Memory B cell (primary cell): ENCODE results near the gene KLF17.
"Not testable (repeated sequence)": the region's sequence is repeated elsewhere in the genome, so short reads cannot be mapped to it uniquely, and the experiment has no call there.

Experiments used
- ATAC-seq: fragments of 150-1000 bp; cut with Tn5 transposase; 2 replicates; pipeline ENCODE4 v1.10.0; 2021; ENCODE audit warnings: low read depth, mild to moderate bottlenecking, moderate library complexity
- DNase-seq, 2 donors: peaks; one replicate each; pipeline ENCODE4 v3.0.0; 2022; ENCODE audit warnings: low spot score in 2 of 2
- H3K27ac Mint-ChIP-seq: one replicate; pipeline ENCODE4 v1.8.0; 2022; ENCODE audit warnings: mild to moderate bottlenecking, moderate library complexity, mixed read lengths
- H3K27me3 Mint-ChIP-seq: one replicate; pipeline ENCODE4 v1.8.0; 2022; ENCODE audit warnings: mixed read lengths
- H3K36me3 Mint-ChIP-seq: one replicate; pipeline ENCODE4 v1.8.0; 2022; ENCODE audit warnings: mild to moderate bottlenecking, mixed read lengths
- H3K4me1 Mint-ChIP-seq: one replicate; pipeline ENCODE4 v1.8.0; 2022; ENCODE audit warnings: mixed read lengths
- H3K4me3 Mint-ChIP-seq: one replicate; pipeline ENCODE4 v1.8.0; 2022; ENCODE audit warnings: mild to moderate bottlenecking, moderate library complexity, mixed read lengths
- H3K9me3 Mint-ChIP-seq: one replicate; pipeline ENCODE4 v1.8.0; 2022; ENCODE audit warnings: mixed read lengths

The KLF17 gene

DNA sequence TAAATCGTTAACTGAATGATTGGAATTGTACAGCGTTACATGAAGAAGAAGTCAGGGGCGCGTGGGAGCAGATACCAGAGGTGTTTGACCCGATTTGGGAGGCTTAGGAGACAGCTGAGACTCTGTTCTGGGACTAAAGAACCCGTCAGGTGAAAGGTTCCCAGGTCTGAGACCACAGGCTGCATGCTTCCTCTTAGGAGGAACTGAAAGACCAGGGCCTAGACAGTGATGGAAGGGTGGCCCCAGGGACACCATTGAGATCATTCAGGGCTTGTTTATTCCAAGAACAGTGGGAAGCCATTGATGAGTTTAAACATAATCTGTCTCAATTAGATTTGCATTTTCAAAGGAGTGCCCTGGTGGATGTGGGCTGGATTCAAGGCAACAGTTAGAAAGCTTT lies 904 bp downstream of the KLF17 start:
- DNase-seq = no peak
- Mint-ChIP-seq H3K4me1 (peaks cover 3% of the 10 kb centered on the region), H3K27ac (no peak overlapping the region), H3K27me3 (no peaks in the 10 kb centered on the region), H3K36me3 (no peaks in the 10 kb centered on the region), H3K4me3 (no peak overlapping the region), H3K9me3 (no peaks in the 10 kb centered on the region)
- ATAC-seq = no peak

- H3K4me3 Mint-ChIP-seq = no peak overlapping the region
- H3K27ac Mint-ChIP-seq = no peak overlapping the region
- H3K27me3 Mint-ChIP-seq = no peaks in the 10 kb centered on the region
- H3K9me3 Mint-ChIP-seq = no peaks in the 10 kb centered on the region
- no peak for DNase-seq
- ATAC-seq = no peak
- peaks cover 3% of the 10 kb centered on the region for H3K4me1 Mint-ChIP-seq
- no peaks in the 10 kb centered on the region for H3K36me3 Mint-ChIP-seq
Measured at GRCh38 chr1:44120398-44120949, 1.9 kb downstream of the KLF17 start.

DNA sequence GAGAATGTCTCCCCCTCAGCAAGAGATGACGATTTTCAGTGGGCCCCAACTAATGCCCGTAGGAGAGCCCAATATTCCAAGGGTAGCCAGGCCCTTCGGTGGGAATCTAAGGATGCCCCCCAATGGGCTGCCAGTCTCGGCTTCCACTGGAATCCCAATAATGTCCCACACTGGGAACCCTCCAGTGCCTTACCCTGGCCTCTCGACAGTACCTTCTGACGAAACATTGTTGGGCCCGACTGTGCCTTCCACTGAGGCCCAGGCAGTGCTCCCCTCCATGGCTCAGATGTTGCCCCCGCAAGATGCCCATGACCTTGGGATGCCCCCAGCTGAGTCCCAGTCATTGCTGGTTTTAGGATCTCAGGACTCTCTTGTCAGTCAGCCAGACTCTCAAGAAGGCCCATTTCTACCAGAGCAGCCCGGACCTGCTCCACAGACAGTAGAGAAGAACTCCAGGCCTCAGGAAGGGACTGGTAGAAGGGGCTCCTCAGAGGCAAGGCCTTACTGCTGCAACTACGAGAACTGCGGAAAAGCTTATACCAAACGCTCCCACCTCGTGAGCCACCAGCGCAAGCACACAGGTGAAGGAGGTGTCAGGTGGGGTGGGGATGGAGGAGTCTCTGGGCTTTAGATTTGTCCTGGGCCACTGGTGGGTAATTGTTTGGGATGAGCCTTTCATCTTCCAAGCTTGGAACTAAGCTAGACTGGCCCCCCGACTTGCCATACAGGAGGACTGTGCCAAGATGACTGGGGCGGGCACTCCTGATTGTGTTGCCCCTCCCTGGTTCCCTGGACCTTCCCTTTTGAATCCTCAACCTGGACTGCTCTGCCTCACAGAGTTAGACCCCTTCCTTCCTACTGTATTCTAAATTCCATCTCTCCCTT lies 11.2 kb downstream of the KLF17 start:
- Mint-ChIP-seq H3K4me3 (no peak overlapping the region), H3K9me3 (no peaks in the 10 kb centered on the region), H3K36me3 (no peaks in the 10 kb centered on the region), H3K27ac (no peak overlapping the region), H3K27me3 (peaks cover 17% of the 10 kb centered on the region), H3K4me1 (no peaks in the 10 kb centered on the region)
- ATAC-seq (no peak), DNase-seq (no peak)

DNA sequence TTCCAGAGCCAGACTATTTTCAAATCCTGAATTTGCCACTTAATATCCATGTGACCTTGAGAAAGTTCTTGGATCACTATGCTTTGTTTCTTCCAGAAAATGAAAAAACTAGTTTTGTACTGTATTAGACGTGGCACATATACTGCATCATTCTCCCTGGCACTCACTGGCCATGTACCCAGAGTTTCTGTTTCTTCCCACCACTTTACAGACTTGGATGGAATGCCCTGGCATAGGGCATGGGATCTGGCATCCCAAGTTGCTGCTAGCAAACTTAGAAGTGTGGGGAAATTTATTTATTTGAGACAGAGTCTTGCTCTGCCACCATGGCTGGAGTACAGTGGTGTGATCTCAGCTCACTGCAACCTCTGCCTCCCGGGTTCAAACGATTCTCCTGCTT lies 12.8 kb downstream of the KLF17 start:
- no peak overlapping the region for H3K4me3 Mint-ChIP-seq
- no peak for DNase-seq
- no peaks in the 10 kb centered on the region for H3K36me3 Mint-ChIP-seq
- no peak for ATAC-seq
- no peak overlapping the region for H3K27ac Mint-ChIP-seq
- no peaks in the 10 kb centered on the region for H3K4me1 Mint-ChIP-seq
- H3K9me3 Mint-ChIP-seq = no peaks in the 10 kb centered on the region
- peaks cover 17% of the 10 kb centered on the region for H3K27me3 Mint-ChIP-seq

DNA sequence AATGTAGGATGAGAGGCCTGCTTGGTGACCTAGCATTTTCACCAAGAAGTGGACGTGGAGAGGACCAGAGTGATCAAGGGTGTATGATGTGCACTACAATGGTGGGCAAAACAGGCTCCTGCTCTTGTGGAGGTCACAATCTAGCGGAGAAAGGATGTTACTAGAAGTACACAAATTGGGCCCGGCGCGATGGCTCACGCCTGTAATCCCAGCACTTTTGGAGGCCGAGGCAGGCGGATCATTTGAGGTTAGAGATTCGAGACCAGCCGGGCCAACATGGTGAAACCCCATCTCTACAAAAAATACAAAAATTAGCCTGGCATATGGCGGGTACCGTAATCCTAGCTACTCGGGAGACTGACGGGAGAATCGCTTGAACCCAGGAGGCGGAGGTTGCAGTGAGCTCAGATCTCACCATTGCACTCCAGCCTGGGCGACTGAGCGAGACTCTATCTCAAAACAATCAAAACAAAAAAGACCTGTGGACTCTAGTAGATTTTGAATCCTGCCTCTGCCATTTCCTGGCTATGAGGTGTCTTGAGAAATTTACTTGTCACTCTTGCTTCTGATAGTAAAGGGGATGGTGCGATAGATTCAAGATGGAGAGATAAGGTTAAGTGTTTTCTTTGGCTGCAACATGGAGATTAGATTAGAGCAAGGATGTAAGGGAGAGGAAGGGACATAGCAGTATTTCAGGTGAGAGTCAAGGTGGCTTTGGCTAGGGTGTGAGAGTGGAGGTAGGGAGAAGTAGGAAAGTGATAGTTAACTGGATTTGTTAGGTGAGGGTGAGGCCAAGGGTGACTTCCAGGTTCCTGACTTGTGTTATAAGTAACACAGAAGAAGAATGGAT lies 15.7 kb downstream of the KLF17 start:
- no peaks in the 10 kb centered on the region for H3K36me3 Mint-ChIP-seq
- DNase-seq = no peak
- H3K27ac Mint-ChIP-seq = no peak overlapping the region
- ATAC-seq = no peak
- no peak overlapping the region for H3K4me3 Mint-ChIP-seq
- no peaks in the 10 kb centered on the region for H3K4me1 Mint-ChIP-seq
- peaks cover 12% of the 10 kb centered on the region for H3K27me3 Mint-ChIP-seq
- no peaks in the 10 kb centered on the region for H3K9me3 Mint-ChIP-seq

- Mint-ChIP-seq H3K27ac (no peak overlapping the region), H3K36me3 (no peaks in the 10 kb centered on the region), H3K9me3 (no peaks in the 10 kb centered on the region), H3K27me3 (peaks cover 11% of the 10 kb centered on the region), H3K4me3 (no peak overlapping the region), H3K4me1 (no peaks in the 10 kb centered on the region)
- no peak for ATAC-seq
- DNase-seq = no peak
Measured at GRCh38 chr1:44135886-44136285, 17.3 kb downstream of the KLF17 start.

- DNase-seq (no peak), ATAC-seq (no peak)
- no peaks in the 10 kb centered on the region for H3K36me3 Mint-ChIP-seq
- H3K4me1 Mint-ChIP-seq = no peaks in the 10 kb centered on the region
- no peak overlapping the region for H3K4me3 Mint-ChIP-seq
- no peak overlapping the region for H3K27ac Mint-ChIP-seq
- peaks cover 10% of the 10 kb centered on the region for H3K27me3 Mint-ChIP-seq
- no peaks in the 10 kb centered on the region for H3K9me3 Mint-ChIP-seq
Measured at GRCh38 chr1:44138239-44138638, 19.6 kb downstream of the KLF17 start.

DNA sequence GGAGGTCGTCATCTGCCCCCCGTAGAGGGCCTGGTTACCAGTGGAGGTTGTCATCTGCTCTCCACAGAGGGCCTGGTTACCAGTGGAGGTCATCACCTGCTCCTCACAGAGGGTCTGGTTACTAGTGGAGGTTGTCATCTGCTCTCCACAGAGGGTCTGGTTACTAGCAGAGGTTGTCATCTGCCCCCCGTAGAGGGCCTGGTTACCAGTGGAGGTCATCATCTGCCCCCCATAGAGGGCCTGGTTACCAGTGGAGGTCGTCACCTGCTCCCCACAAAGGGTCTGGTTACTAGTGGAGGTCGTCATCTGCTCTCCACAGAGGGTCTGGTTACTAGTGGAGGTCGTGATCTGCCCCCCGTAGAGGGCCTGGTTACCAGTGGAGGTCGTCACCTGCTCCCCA lies 20.9 kb downstream of the KLF17 start:
- not testable (repeated sequence) for DNase-seq, H3K4me1 Mint-ChIP-seq, H3K36me3 Mint-ChIP-seq, H3K9me3 Mint-ChIP-seq, H3K27me3 Mint-ChIP-seq, H3K4me3 Mint-ChIP-seq, H3K27ac Mint-ChIP-seq, ATAC-seq

DNA sequence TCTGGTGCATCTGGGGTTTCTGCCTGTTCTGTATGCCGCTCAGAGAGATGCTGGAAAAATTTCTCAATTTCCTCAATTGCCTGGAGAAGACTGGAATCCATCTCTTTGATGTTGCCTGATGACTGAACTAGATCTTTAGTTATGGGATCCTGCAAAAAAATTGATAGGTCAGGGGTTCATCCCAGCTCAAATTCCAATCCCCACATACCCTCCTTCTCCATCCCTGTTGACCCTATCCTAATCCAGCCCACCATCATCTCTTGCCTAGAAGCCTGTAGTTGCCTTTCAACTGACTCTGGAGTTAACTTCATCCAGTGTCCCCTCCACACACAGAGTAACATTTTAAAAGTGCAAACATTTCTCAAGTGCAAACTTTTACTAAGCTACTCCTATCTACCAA lies 22.9 kb downstream of the KLF17 start, which contains the start of gene KLF18:
Gene KLF18 (minus strand): TSS at position 101 of the 400 bp plus-strand sequence. CDS start 0 bp downstream, at position 101.
- no peak within 1 kb of the TSS for H3K4me3 Mint-ChIP-seq
- peaks cover 8% of the 10 kb centered on the region for H3K27me3 Mint-ChIP-seq
- H3K9me3 Mint-ChIP-seq = peaks cover 8% of the 10 kb centered on the region
- no peak within 1 kb of the TSS for H3K27ac Mint-ChIP-seq
- DNase-seq (no peak), ATAC-seq (no peak)
- H3K4me1 Mint-ChIP-seq = no peaks in the 10 kb centered on the region
- peaks cover 1% of the 10 kb centered on the region for H3K36me3 Mint-ChIP-seq

- H3K4me1 Mint-ChIP-seq = no peaks in the 10 kb centered on the region
- no peak overlapping the region for H3K4me3 Mint-ChIP-seq
- ATAC-seq = no peak
- no peak for DNase-seq
- peaks cover 11% of the 10 kb centered on the region for H3K9me3 Mint-ChIP-seq
- peaks cover 3% of the 10 kb centered on the region for H3K36me3 Mint-ChIP-seq
- H3K27me3 Mint-ChIP-seq = peaks cover 5% of the 10 kb centered on the region
- H3K27ac Mint-ChIP-seq = no peak overlapping the region
Measured at GRCh38 chr1:44144962-44145756, 26.5 kb downstream of the KLF17 start.

DNA sequence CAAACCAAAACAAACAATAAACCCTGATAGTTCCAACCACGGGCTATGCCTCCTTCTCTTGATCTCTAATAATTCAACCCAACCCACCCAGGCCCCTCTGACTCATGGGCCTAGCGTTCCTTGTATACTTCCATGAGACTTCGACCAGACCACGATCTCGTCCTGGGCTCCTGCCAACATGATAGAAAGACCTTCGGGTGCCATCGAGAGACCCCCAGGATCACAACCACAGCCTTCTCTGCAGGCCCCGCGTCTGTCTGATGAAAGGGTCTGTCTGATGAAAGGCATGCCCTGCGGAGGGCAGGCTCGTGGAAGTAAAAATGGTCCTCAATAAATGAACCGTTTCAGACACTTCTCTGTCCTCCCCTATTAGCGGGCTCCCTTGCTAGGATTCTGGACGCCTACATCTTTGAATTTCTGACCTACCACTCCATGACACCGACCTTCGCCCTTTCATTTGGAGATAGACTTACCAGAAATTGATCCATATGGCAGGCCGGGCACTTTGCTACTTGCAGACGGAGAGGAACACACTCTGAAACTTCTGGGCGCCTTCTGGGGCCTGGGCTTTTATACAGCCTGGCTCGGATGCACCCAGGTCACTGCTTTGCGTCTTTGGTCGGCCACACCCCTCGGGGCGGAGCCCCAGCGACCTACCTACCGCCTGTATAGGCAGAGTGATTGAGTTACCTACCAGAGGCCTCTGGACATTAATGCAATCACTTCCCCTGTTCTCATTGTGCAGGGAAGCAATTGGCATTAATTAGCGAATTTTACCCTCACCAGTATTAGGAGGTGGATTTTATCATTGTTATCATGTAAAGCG lies 28.1 kb downstream of the KLF17 start:
- Mint-ChIP-seq H3K4me1 (no peaks in the 10 kb centered on the region), H3K27me3 (peaks cover 5% of the 10 kb centered on the region), H3K9me3 (peaks cover 11% of the 10 kb centered on the region), H3K36me3 (peaks cover 3% of the 10 kb centered on the region), H3K4me3 (no peak overlapping the region), H3K27ac (no peak overlapping the region)
- ATAC-seq = no peak
- no peak for DNase-seq

DNA sequence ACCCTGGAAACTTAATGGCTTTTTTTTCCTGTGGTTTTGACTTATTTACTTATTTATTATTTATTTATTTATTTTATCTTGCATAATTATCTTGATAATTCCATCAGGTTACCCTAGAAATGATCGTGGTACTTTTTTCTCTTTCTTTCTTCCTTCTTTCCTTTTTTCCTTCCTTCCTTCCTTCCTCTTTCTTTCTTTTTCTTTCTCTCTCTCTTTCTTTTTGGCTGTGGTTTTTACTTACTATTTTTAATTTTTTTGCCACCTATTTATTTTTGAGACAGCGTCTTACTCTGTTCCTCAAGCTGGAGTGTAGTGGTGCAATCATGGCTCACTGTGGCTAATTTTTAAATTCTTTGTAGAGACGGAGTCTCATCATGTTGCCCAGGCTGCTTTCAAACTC lies 29.0 kb downstream of the KLF17 start:
- Mint-ChIP-seq H3K36me3 (peaks cover 3% of the 10 kb centered on the region), H3K4me3 (no peak overlapping the region), H3K4me1 (no peaks in the 10 kb centered on the region)

DNA sequence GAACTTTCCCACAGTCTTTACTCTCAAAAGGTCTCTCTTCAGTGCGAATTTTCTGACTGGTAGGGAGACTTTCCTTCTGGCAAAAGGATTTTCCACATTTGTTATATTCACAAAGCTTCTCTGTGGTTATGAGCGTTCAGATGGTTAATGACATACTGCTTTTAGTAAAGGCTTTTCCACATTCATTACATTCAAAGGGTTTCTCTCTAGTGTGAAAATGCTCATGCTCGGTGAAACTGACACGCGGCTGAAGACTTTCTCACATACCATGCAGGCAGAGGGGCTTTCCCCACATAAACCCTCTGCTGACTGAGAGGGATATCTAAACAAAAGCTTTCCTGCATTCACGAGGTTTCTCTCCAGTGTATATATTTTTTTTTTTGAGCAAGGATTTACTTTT lies 32.7 kb downstream of the KLF17 start:
- Mint-ChIP-seq H3K27ac (no peak overlapping the region), H3K36me3 (peaks cover 2% of the 10 kb centered on the region), H3K4me1 (no peaks in the 10 kb centered on the region), H3K27me3 (peaks cover 11% of the 10 kb centered on the region), H3K9me3 (peaks cover 3% of the 10 kb centered on the region), H3K4me3 (no peak overlapping the region)
- DNase-seq = no peak
- ATAC-seq = no peak

More for the DNA sequence above, 29.0 kb downstream of the KLF17 start:
- DNase-seq (no peak), ATAC-seq (no peak)
- no peak overlapping the region for H3K27ac Mint-ChIP-seq
- H3K9me3 Mint-ChIP-seq = peaks cover 11% of the 10 kb centered on the region
- peaks cover 7% of the 10 kb centered on the region for H3K27me3 Mint-ChIP-seq
